SU-DHL-6 (cell line): Measurements from ENCODE around the gene RIPPLY3.
A peak's percentile ranks its signal among the peaks of the same experiment; 100 is the strongest.
"Not testable (repeated sequence)": the region's sequence is repeated elsewhere in the genome, so short reads cannot be mapped to it uniquely, and the experiment has no call there.

Experiments used
- H2AFZ ChIP-seq: fragments of 200-600 bp; sonication (generic); 2 replicates; pipeline ENCODE4 v1.6.1; 2014; ENCODE audit warnings: low read depth, mild to moderate bottlenecking, moderate library complexity, mixed read lengths, antibody characterized with exemption, low read length; ENCODE audit not compliant: severe bottlenecking
- H3F3A ChIP-seq: fragments of 200-600 bp; shearing (Covaris generic); 2 replicates; pipeline ENCODE4 v1.6.0; 2016; ENCODE audit warnings: antibody characterized with exemption, mild to moderate bottlenecking; ENCODE audit not compliant: insufficient read depth
- H3K27ac ChIP-seq: fragments of 200-600 bp; sonication (generic); 2 replicates; pipeline ENCODE4 v1.5.1; 2016; ENCODE audit warnings: low read depth, mild to moderate bottlenecking, low read length, moderate library complexity, mixed read lengths
- H3K27me3 ChIP-seq: fragments of 200-600 bp; sonication (generic), shearing (Covaris generic); 2 replicates; pipeline ENCODE4 v1.6.0; 2014; ENCODE audit warnings: mild to moderate bottlenecking, low read length
- H3K36me3 ChIP-seq: fragments of 200-600 bp; sonication (generic); 2 replicates; pipeline ENCODE4 v1.6.1; 2014; ENCODE audit warnings: mild to moderate bottlenecking, low read length, mixed read lengths
- H3K4me2 ChIP-seq: fragments of 300-600, 200-600 bp; shearing (Covaris generic), sonication (generic); 2 replicates; pipeline ENCODE4 v1.6.0; 2014; ENCODE audit warnings: low read length, low read depth, mild to moderate bottlenecking; ENCODE audit not compliant: poor library complexity, severe bottlenecking
- H3K4me3 ChIP-seq: fragments of 200-600 bp; sonication (generic); 2 replicates; pipeline ENCODE4 v1.5.1; 2014; ENCODE audit warnings: antibody characterized with exemption, low read length, mild to moderate bottlenecking, mixed read lengths; ENCODE audit not compliant: insufficient read depth, poor library complexity, severe bottlenecking
- H3K79me2 ChIP-seq: fragments of 200-600 bp; sonication (generic); 2 replicates; pipeline ENCODE4 v1.6.1; 2014; ENCODE audit warnings: mild to moderate bottlenecking, low read length, moderate library complexity; ENCODE audit not compliant: insufficient read depth
- H3K9ac ChIP-seq: fragments of 200-600 bp; sonication (generic); 2 replicates; pipeline ENCODE4 v1.7.0; 2014; ENCODE audit warnings: mild to moderate bottlenecking, low read length
- H3K9me2 ChIP-seq: fragments of 200-600 bp; sonication (generic); replicated peaks from 2 replicates; pipeline ENCODE4 v1.6.1; 2014; ENCODE audit warnings: low read length; ENCODE audit not compliant: insufficient read depth
- H3K9me3 ChIP-seq: fragments of 200-600 bp; sonication (generic); 2 replicates; pipeline ENCODE4 v1.6.1; 2014; ENCODE audit warnings: low read length, mixed read lengths; ENCODE audit not compliant: insufficient read depth
- H4K20me1 ChIP-seq: fragments of 200-600 bp; sonication (generic); 2 replicates; pipeline ENCODE4 v1.6.1; 2014; ENCODE audit warnings: low read depth, mild to moderate bottlenecking, antibody characterized with exemption, low read length, moderate library complexity, mixed read lengths
- CTCF ChIP-seq: fragments of 200-600 bp; sonication (generic); IDR thresholded peaks from one replicate; pipeline ENCODE4 v1.5.1; 2017; ENCODE audit warnings: antibody characterized with exemption, mild to moderate bottlenecking, low read length, moderate library complexity; ENCODE audit not compliant: insufficient read depth, poor library complexity, severe bottlenecking
- EZH2phosphoT487 ChIP-seq: fragments of 200-600 bp; sonication (generic), shearing (Covaris generic); conservative IDR thresholded peaks from 2 replicates; pipeline ENCODE4 v1.6.1; 2018; ENCODE audit warnings: mild to moderate bottlenecking, antibody characterized with exemption, low read length, moderate library complexity, mixed read lengths

Gene RIPPLY3

GRCh38 chr21:36985751-36986594 is 20.5 kb upstream of the RIPPLY3 start:
- 0 out of 2 replicates have a peak, but pooled peaks cover 8% of the 10 kb centered on the region for H3F3A ChIP-seq
- no peaks in the 10 kb centered on the region for H3K9me2 ChIP-seq
- H3K4me3 ChIP-seq: no peak overlapping the region
- no peaks in the 10 kb centered on the region for H3K27me3 ChIP-seq
- H3K27ac ChIP-seq: no peak overlapping the region
- no peak overlapping the region for H3K9ac ChIP-seq
- no peaks in the 10 kb centered on the region for H3K79me2 ChIP-seq
- no peaks in the 10 kb centered on the region for H4K20me1 ChIP-seq
- no peaks in the 10 kb centered on the region for H3K36me3 ChIP-seq
- H3K9me3 ChIP-seq: no peaks in the 10 kb centered on the region
- no peak for TF ChIP-seq CTCF
- TF ChIP-seq EZH2phosphoT487: no peak
- no peak overlapping the region for H3K4me2 ChIP-seq
- no peak overlapping the region for H2AFZ ChIP-seq

GRCh38 chr21:36987845-36988244 is 18.7 kb upstream of the RIPPLY3 start:
- Histone ChIP-seq H2AFZ (no peak overlapping the region), H3K27ac (no peak overlapping the region)
- TF ChIP-seq EZH2phosphoT487 (no peak), CTCF (no peak)

GRCh38 chr21:36988536-36988935 is 18.0 kb upstream of the RIPPLY3 start:
- H3K4me2 ChIP-seq: no peak overlapping the region
- H3K9me3 ChIP-seq: no peaks in the 10 kb centered on the region
- H3K27ac ChIP-seq: no peak overlapping the region
- no peak overlapping the region for H3K4me3 ChIP-seq
- no peak overlapping the region for H3K9ac ChIP-seq
- TF ChIP-seq CTCF (no peak), EZH2phosphoT487 (no peak)
- H3K27me3 ChIP-seq: no peaks in the 10 kb centered on the region
- H3F3A ChIP-seq: 0 out of 2 replicates have a peak, but pooled peaks cover 8% of the 10 kb centered on the region
- no peak overlapping the region for H2AFZ ChIP-seq
- H4K20me1 ChIP-seq: no peaks in the 10 kb centered on the region
- H3K36me3 ChIP-seq: no peaks in the 10 kb centered on the region
- H3K79me2 ChIP-seq: no peaks in the 10 kb centered on the region
- no peaks in the 10 kb centered on the region for H3K9me2 ChIP-seq

More at GRCh38 chr21:36987845-36988244, 18.7 kb upstream of the RIPPLY3 start:
- H3F3A ChIP-seq: 0 out of 2 replicates have a peak, but pooled peaks cover 8% of the 10 kb centered on the region
- no peaks in the 10 kb centered on the region for H3K9me2 ChIP-seq
- H3K79me2 ChIP-seq: no peaks in the 10 kb centered on the region
- no peaks in the 10 kb centered on the region for H3K36me3 ChIP-seq
- H3K9ac ChIP-seq: no peak overlapping the region
- no peak overlapping the region for H3K4me3 ChIP-seq
- no peaks in the 10 kb centered on the region for H4K20me1 ChIP-seq
- no peak overlapping the region for H3K4me2 ChIP-seq
- H3K27me3 ChIP-seq: no peaks in the 10 kb centered on the region
- H3K9me3 ChIP-seq: no peaks in the 10 kb centered on the region

- peak overlapping the region; percentile 63 for H3K4me2 ChIP-seq
- H3K27me3 ChIP-seq, H3K9me3 ChIP-seq, H4K20me1 ChIP-seq, H3F3A ChIP-seq, H3K36me3 ChIP-seq, H3K79me2 ChIP-seq, H3K9me2 ChIP-seq, H3K27ac ChIP-seq: not testable (repeated sequence)
- H3K9ac ChIP-seq: peak overlapping the region; percentile 64
- peak overlapping the region; percentile 85 for H2AFZ ChIP-seq
- peak overlapping the region; percentile 73 for H3K4me3 ChIP-seq
Observed at GRCh38 chr21:36989199-36989698, 17.3 kb upstream of the RIPPLY3 start.
